ENCODE data around the gene LMF1. TPM values are rescaled to one million over a fixed set of nuclear protein-coding genes. Genes with fewer than 3 reads are reported as not detected.

LMF1 gene
- total and polyA plus RNA-seq, 2 of the 8 experiments (the other 6 are each of a cell fraction or from before 2014, with no cell fraction given), result 3.5 to 9.1 TPM

DNA sequence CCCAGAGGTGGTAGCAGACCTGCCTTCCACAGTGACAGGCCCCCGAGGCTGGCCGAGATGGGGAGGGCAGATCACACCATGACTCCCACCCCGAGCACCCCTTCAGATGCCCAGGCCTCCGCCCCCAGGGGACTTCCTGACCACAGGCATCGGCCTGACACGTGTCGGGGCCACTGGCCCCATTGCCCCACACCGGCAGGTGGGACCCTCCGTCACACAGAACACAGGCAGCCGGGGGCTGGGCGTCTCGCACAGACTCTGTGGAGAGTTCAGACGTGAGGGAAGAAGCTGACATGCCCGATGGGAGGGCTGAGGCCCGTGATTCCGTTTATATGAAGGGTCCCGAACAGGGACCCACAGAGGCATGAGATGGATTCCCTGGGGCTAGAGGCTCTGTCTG is 118.9 kb downstream of the LMF1 start:
- H3K79me2 ChIP-seq (ENCODE audit: control insufficient read depth in 1 of 2, insufficient read depth in 2 of 2, low read length in 2 of 2), result no peaks in the 10 kb centered on the region

More for the DNA sequence above, 118.9 kb downstream of the LMF1 start:
- H3K4me1 ChIP-seq (replicated peaks in 1 of 4; ENCODE audit: control insufficient read depth in 3 of 4, insufficient read depth in 4 of 4, low read length in 3 of 4), result no peaks in the 10 kb centered on the region
- 87% methylated on average over 14 of the region's 17 CpGs; no CpG with 5 or more reads in 1 of the 2 experiments for WGBS, 2 experiments (ENCODE audit: extremely low coverage in 1 of 2, insufficient coverage in 1 of 2, insufficient read length in 1 of 2, insufficient replicate concordance in 2 of 2, low coverage in 1 of 2, low lambda C conversion rate in 2 of 2, missing lambda C conversion rate in 1 of 2)
- H3K4me2 ChIP-seq (ENCODE audit: insufficient read depth in 1 of 2, low read depth in 2 of 2, low read length in 2 of 2), result no peak overlapping the region
- no peak overlapping the region for H3K56ac ChIP-seq (replicated peaks; ENCODE audit: insufficient read length, low read depth, low read length)
- no peak overlapping the region for H4K91ac ChIP-seq (replicated peaks; ENCODE audit: insufficient read length, low read length)
- no peak overlapping the region for H3K4ac ChIP-seq (replicated peaks; ENCODE audit: insufficient read length, low read depth, low read length)
- no peak overlapping the region for H3K14ac ChIP-seq (ENCODE audit: insufficient read length)
- H4K20me1 ChIP-seq (replicated peaks in 1 of 2; ENCODE audit: control insufficient read depth in 1 of 2, insufficient read depth in 2 of 2, low read length in 2 of 2), result no peaks in the 10 kb centered on the region
- H3K27me3 ChIP-seq (replicated peaks in 1 of 4; ENCODE audit: control insufficient read depth in 3 of 4, extremely low read depth in 1 of 4, insufficient read depth in 3 of 4, low read length in 3 of 4), result no peaks in the 10 kb centered on the region; a peak in 1 of 7 replicates
- H3K36me3 ChIP-seq (ENCODE audit: control insufficient read depth in 2 of 4, insufficient read depth in 4 of 4, low read length in 3 of 4), result no peaks in the 10 kb centered on the region; a peak in 1 of 8 replicates
- H3K18ac ChIP-seq (ENCODE audit: extremely low read depth, low read length), result no peak overlapping the region
- ChIA-PET CTCF (ENCODE audit: partially characterized antibody) (interaction anchor here (1.0 to 1.4 kb wide), 2 partner anchors 175 to 206 kb away, joined by 3 read pairs; no protein-coding TSS in a partner anchor), POLR2A (ENCODE audit: partially characterized antibody) (no interaction called here)
- H2BK15ac ChIP-seq (ENCODE audit: low read length), result no peak overlapping the region
- H4K8ac ChIP-seq (ENCODE audit: extremely low read depth, insufficient read depth, low read length), result no peak overlapping the region
- FAIRE-seq, result no peak
- no peaks in the 10 kb centered on the region for H3K79me1 ChIP-seq (ENCODE audit: low read depth, low read length)
- no peak for DNase-seq (ENCODE audit: low read depth in 1 of 2, low spot score in 2 of 2)
- H4K5ac ChIP-seq (ENCODE audit: insufficient read length, low read depth, low read length), result no peak overlapping the region
- H2AK5ac ChIP-seq (ENCODE audit: low read depth, low read length), result no peak overlapping the region
- no peak overlapping the region for H2BK120ac ChIP-seq (replicated peaks; ENCODE audit: low read depth, low read length)
- peaks cover 60 to 94% of the 10 kb centered on the region in 2 experiments for H3K9me3 ChIP-seq (ENCODE audit: insufficient read depth in 2 of 2, low read depth in 1 of 2, low read length in 1 of 2)
- H2BK5ac ChIP-seq (ENCODE audit: low read depth, low read length), result no peak overlapping the region
- no peak overlapping the region for H3K27ac ChIP-seq (ENCODE audit: low read depth, low read length)
- no peak overlapping the region for H3K4me3 ChIP-seq (ENCODE audit: extremely low read depth in 1 of 4, insufficient read depth in 2 of 4, low read depth in 3 of 4, low read length in 4 of 4)
- no peak overlapping the region for H2AFZ ChIP-seq (ENCODE audit: low read length)
- H2BK20ac ChIP-seq (ENCODE audit: low read length), result no peak overlapping the region
- H3K23me2 ChIP-seq (ENCODE audit: low read depth, low read length), result no peaks in the 10 kb centered on the region
- no peak overlapping the region for H2BK12ac ChIP-seq (ENCODE audit: low read depth, low read length)
- no peak overlapping the region for H3K9ac ChIP-seq (replicated peaks in 1 of 4; ENCODE audit: extremely low read depth in 1 of 4, low read depth in 3 of 4, low read length in 3 of 4)
- TF ChIP-seq KDM1A (IDR thresholded peaks at IDR 0.05; ENCODE audit: borderline replicate concordance, low read length) (no peak), TEAD4 (IDR thresholded peaks at IDR 0.05; ENCODE audit: low read depth, low read length) (no peak)
- no peak overlapping the region for H3K23ac ChIP-seq (ENCODE audit: insufficient read length)

Measured in H1 (cell line).